Vagina (tissue), 2 donors: ENCODE results near the gene ARHGAP26. TPM values are rescaled to one million over a fixed set of nuclear protein-coding genes. Genes with fewer than 3 reads are reported as not detected.

Experiments used
- DNase-seq, 2 donors: peaks; one replicate each; pipeline ENCODE4 v3.0.0-alpha.2; 2017; ENCODE audit errors: extremely low spot score in 2 of 2
- H3K27ac ChIP-seq: fragments of 200-600 bp; sonication (generic); one replicate; pipeline ENCODE4 v1.5.1; 2019
- H3K27me3 ChIP-seq: fragments of 200-600 bp; sonication (generic); one replicate; pipeline ENCODE4 v1.5.1; 2019
- H3K36me3 ChIP-seq, 2 donors: fragments of 200-600 bp; sonication (generic); one replicate each; pipeline ENCODE4 v1.5.1; 2017 to 2019
- H3K4me1 ChIP-seq: fragments of 200-600 bp; sonication (generic); one replicate; pipeline ENCODE4 v1.5.1; 2019
- H3K4me3 ChIP-seq, 2 donors: fragments of 200-600 bp; sonication (generic); 1 replicate in 1 of 2; 2 replicates in 1 of 2; pipeline ENCODE4 v1.5.1; 2016 to 2019
- H3K9me3 ChIP-seq: fragments of 200-600 bp; sonication (generic); one replicate; pipeline ENCODE4 v1.5.1; 2019
- CTCF ChIP-seq, 3 experiments: fragments of 450-650 bp in 2 of 3; fragments of 200-600 bp in 1 of 3; sonication (generic) in 1 of 3; IDR thresholded peaks; one replicate each; pipeline ENCODE4 v1.5.1; 2017 to 2019; ENCODE audit warnings: antibody characterized with exemption in 3 of 3, mild to moderate bottlenecking in 2 of 3, moderate library complexity in 2 of 3
- POLR2A ChIP-seq, 2 donors: fragments of 450-650 bp; IDR thresholded peaks; one replicate each; pipeline ENCODE4 v1.6.1; 2017; ENCODE audit warnings: antibody characterized with exemption in 2 of 2, mild to moderate bottlenecking in 2 of 2, moderate library complexity in 2 of 2
- POLR2AphosphoS5 ChIP-seq, 2 donors: sonication (generic); formaldehyde crosslinking; IDR thresholded peaks; one replicate each; pipeline ENCODE4 v1.9.0; 2017; ENCODE audit warnings: antibody characterized with exemption in 2 of 2, mild to moderate bottlenecking in 2 of 2, low read depth in 1 of 2; ENCODE audit not compliant: insufficient read depth in 1 of 2
- intact Hi-C: fragments of 100-400 bp; cut with DNase I; formaldehyde crosslinking; loops from one replicate; pipeline ENCODE4 v1.15.1; 2023
- total RNA-seq: library from RNA; depleted of rRNA; stranded (reverse); fragments of >200 nt; gene quantifications from one replicate; pipeline ENCODE4 v1.2.3, GENCODE V29; 2016

Gene ARHGAP26
- total RNA-seq, 1 donor from 2014 or later, result 42.5 TPM

GRCh38 chr5:143166661-143167420 lies 396.7 kb downstream of the ARHGAP26 start:
- H3K9me3 ChIP-seq, result no peaks in the 10 kb centered on the region
- no peaks in the 10 kb centered on the region for H3K36me3 ChIP-seq
- H3K27ac ChIP-seq, result no peak overlapping the region
- no peaks in the 10 kb centered on the region for H3K27me3 ChIP-seq
- DNase-seq, result no peak
- no peaks in the 10 kb centered on the region for H3K4me1 ChIP-seq
- TF ChIP-seq CTCF (IDR thresholded peaks at IDR 0.05) (no peak), POLR2A (IDR thresholded peaks at IDR 0.05) (no peak), POLR2AphosphoS5 (IDR thresholded peaks at IDR 0.05; ENCODE audit: insufficient read depth in 1 of 2, low read depth in 1 of 2) (no peak)
- intact Hi-C loops, result no loop called here
- H3K4me3 ChIP-seq, result no peak overlapping the region

- Histone ChIP-seq H3K27ac (no peak overlapping the region), H3K36me3 (no peaks in the 10 kb centered on the region), H3K9me3 (no peaks in the 10 kb centered on the region), H3K4me3 (no peak overlapping the region), H3K4me1 (no peaks in the 10 kb centered on the region), H3K27me3 (no peaks in the 10 kb centered on the region)
- no peak for TF ChIP-seq CTCF (IDR thresholded peaks at IDR 0.05)
- no peak for TF ChIP-seq POLR2A (IDR thresholded peaks at IDR 0.05)
- TF ChIP-seq POLR2AphosphoS5 (IDR thresholded peaks at IDR 0.05; ENCODE audit: insufficient read depth in 1 of 2, low read depth in 1 of 2), result no peak
- no peak for DNase-seq
- intact Hi-C loops, result no loop called here
These were observed 398.1 kb downstream of the ARHGAP26 start for GRCh38 chr5:143168171-143168741.

GRCh38 chr5:143168921-143169810 lies 399.0 kb downstream of the ARHGAP26 start:
- intact Hi-C loops, result no loop called here
- Histone ChIP-seq H3K9me3 (no peaks in the 10 kb centered on the region), H3K36me3 (no peaks in the 10 kb centered on the region), H3K4me3 (no peak overlapping the region), H3K27me3 (no peaks in the 10 kb centered on the region), H3K27ac (no peak overlapping the region), H3K4me1 (no peaks in the 10 kb centered on the region)
- TF ChIP-seq POLR2A (IDR thresholded peaks at IDR 0.05) (no peak), POLR2AphosphoS5 (IDR thresholded peaks at IDR 0.05; ENCODE audit: insufficient read depth in 1 of 2, low read depth in 1 of 2) (no peak), CTCF (IDR thresholded peaks at IDR 0.05) (no peak)
- no peak for DNase-seq

GRCh38 chr5:143170104-143170503 lies 399.9 kb downstream of the ARHGAP26 start:
- H3K36me3 ChIP-seq, result no peaks in the 10 kb centered on the region
- no peaks in the 10 kb centered on the region for H3K9me3 ChIP-seq
- no peak for TF ChIP-seq CTCF (IDR thresholded peaks at IDR 0.05)
- no peak for TF ChIP-seq POLR2A (IDR thresholded peaks at IDR 0.05)
- TF ChIP-seq POLR2AphosphoS5 (IDR thresholded peaks at IDR 0.05; ENCODE audit: insufficient read depth in 1 of 2, low read depth in 1 of 2), result no peak
- DNase-seq, result no peak
- no peaks in the 10 kb centered on the region for H3K27me3 ChIP-seq
- intact Hi-C loops, result no loop called here
- no peaks in the 10 kb centered on the region for H3K4me1 ChIP-seq
- no peak overlapping the region for H3K27ac ChIP-seq
- no peak overlapping the region for H3K4me3 ChIP-seq
